HEK293T (cell line): Measurements from ENCODE around the gene JPT2.

Source experiments
- ARNT ChIP-seq: fragments of 450-650 bp; IDR thresholded peaks from 2 replicates; pipeline ENCODE4 v1.6.1; 2017; ENCODE audit warnings: mild to moderate bottlenecking
- BHLHE40 ChIP-seq: fragments of 450-650 bp; IDR thresholded peaks from 2 replicates; pipeline ENCODE4 v1.6.1; 2016; ENCODE audit warnings: mild to moderate bottlenecking, moderate library complexity, borderline replicate concordance
- FOXA1 ChIP-seq: fragments of 450-650 bp; IDR thresholded peaks from 2 replicates; pipeline ENCODE4 v1.6.1; 2016; ENCODE audit warnings: mild to moderate bottlenecking
- HDGF ChIP-seq: fragments of 450-650 bp; IDR thresholded peaks from 2 replicates; pipeline ENCODE4 v1.6.1; 2017; ENCODE audit warnings: antibody characterized with exemption, borderline replicate concordance
- LEF1 ChIP-seq: fragments of 450-650 bp; IDR thresholded peaks from 2 replicates; pipeline ENCODE4 v1.6.1; 2017; ENCODE audit warnings: mild to moderate bottlenecking, borderline replicate concordance
- SP1 ChIP-seq: fragments of 450-650 bp; IDR thresholded peaks from 2 replicates; pipeline ENCODE4 v1.6.1; 2017
- SUZ12 ChIP-seq: fragments of 450-650 bp; IDR thresholded peaks from 2 replicates; pipeline ENCODE4 v1.6.1; 2016; ENCODE audit warnings: mild to moderate bottlenecking
- TARDBP ChIP-seq: fragments of 450-650 bp; IDR thresholded peaks from 2 replicates; pipeline ENCODE4 v1.6.1; 2016

DNA sequence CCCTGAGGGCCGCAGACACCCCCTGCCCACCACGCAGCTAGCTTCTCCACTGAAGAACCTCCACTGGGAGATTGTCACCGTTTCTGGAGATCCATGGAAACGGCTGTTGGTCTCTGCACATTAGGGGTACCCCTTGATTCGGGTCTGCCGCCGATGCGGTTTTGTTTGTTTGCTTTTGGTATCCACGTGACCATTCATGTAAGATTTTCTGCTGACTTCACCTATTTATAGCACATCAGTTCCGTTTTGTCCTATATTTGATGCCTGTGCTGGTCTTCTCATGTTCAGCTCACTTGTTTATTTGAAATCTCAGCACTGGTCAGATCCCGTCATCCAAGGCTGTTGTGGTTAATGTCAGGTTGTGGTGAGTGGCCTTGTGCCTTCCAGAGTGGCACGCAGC, 44.8 kb upstream of the JPT2 start:
- TF ChIP-seq TARDBP (no peak), SP1 (no peak), BHLHE40 (no peak), SUZ12 (no peak), LEF1 (no peak), ARNT (no peak), HDGF (no peak), FOXA1 (no peak)
